ENCODE data around the gene CD82. TPM values are rescaled to one million over a fixed set of nuclear protein-coding genes. Genes with fewer than 3 reads are reported as not detected.

Gene CD82
- total RNA-seq, 2 experiments from 2014 or later, result 243 to 277 TPM

Other genes starting within 250 kb of the CD82 start
- 1 to 10 TPM; 5.8 to 8.2 TPM for gene TSPAN18, start 161.3 kb downstream of the CD82 start, total RNA-seq

All from activated CD4-positive, alpha-beta memory T cell treated with anti-CD3 and anti-CD28 coated beads for 36 hours (primary cell).